ENCODE measurements around the gene SPRR1B. TPM values are rescaled to one million over a fixed set of nuclear protein-coding genes. Genes with fewer than 3 reads are reported as not detected.

Gene SPRR1B
- not detected in 2 replicates for total RNA-seq

GRCh38 chr1:153030895-153031294, at the start of gene SPRR1B:
Gene SPRR1B (plus strand): TSS chr1:153031203. CDS start chr1:153032346, 1,143 bp downstream.

GRCh38 chr1:152983743-152984142, 47.3 kb upstream of the SPRR1B start, which contains the start of gene SPRR1A:
Gene SPRR1A (plus strand): TSS chr1:152984081. CDS start chr1:152985231, 1,150 bp downstream.

GRCh38 chr1:153001382-153001781, 29.6 kb upstream of the SPRR1B start, which contains the start of gene SPRR3:
Gene SPRR3 (plus strand): TSS chr1:153001749. CDS start chr1:153003021, 1,272 bp downstream.

GRCh38 chr1:153040950-153041631, 10.1 kb downstream of the SPRR1B start, which contains the start of gene SPRR2D:
Gene SPRR2D (minus strand): TSS chr1:153041120. CDS start chr1:153040346, 774 bp downstream.

GRCh38 chr1:153057375-153057774, 26.4 kb downstream of the SPRR1B start, which contains the start of gene SPRR2A:
Gene SPRR2A (minus strand): TSS chr1:153057512. CDS start chr1:153056735, 777 bp downstream.

GRCh38 chr1:153071511-153071910, 40.5 kb downstream of the SPRR1B start, which contains the start of gene SPRR2B:
Gene SPRR2B (minus strand): TSS chr1:153071611. CDS start chr1:153070839, 772 bp downstream.

Small RNAs within 50 kb of the gene (small RNA-seq; reads per million reads assigned to genes)
- gene AL356867.1 (not detected), gene RF00322 (not detected), gene SPRR1A (not detected)

Other genes with a start within 250 kb of the SPRR1B start
- gene LCE1E, start 244.9 kb upstream of the SPRR1B start, total RNA-seq = not detected in 2 replicates
- not detected in 2 replicates for gene LCE1D, start 234.5 kb upstream of the SPRR1B start, total RNA-seq
- not detected in 2 replicates for gene LCE1C, start 224.6 kb upstream of the SPRR1B start, total RNA-seq
- gene LCE1B, start 219.2 kb upstream of the SPRR1B start, total RNA-seq = 0.22 TPM in 1 of 2 replicates, not detected in the other
- not detected in 2 replicates for gene LCE1A, start 203.7 kb upstream of the SPRR1B start, total RNA-seq
- gene LCE6A, start 188.3 kb upstream of the SPRR1B start, total RNA-seq = not detected in 2 replicates
- not detected in 2 replicates for gene LCE7A, start 171.2 kb upstream of the SPRR1B start, total RNA-seq
- not detected in 2 replicates for gene SMCP, start 152.9 kb upstream of the SPRR1B start, total RNA-seq
- not detected in 2 replicates for gene IVL, start 122.7 kb upstream of the SPRR1B start, total RNA-seq
- gene SPRR5, start 84.0 kb upstream of the SPRR1B start, total RNA-seq = not detected in 2 replicates
- gene SPRR4, start 60.6 kb upstream of the SPRR1B start, total RNA-seq = not detected in 2 replicates
- not detected in 2 replicates for gene SPRR1A, start 47.1 kb upstream of the SPRR1B start, total RNA-seq
- gene SPRR3, start 29.5 kb upstream of the SPRR1B start, total RNA-seq = not detected in 2 replicates
- not detected in 2 replicates for gene SPRR2D, start 9.9 kb downstream of the SPRR1B start, total RNA-seq
- gene SPRR2A, start 26.3 kb downstream of the SPRR1B start, total RNA-seq = not detected in 2 replicates
- not detected in 2 replicates for gene SPRR2B, start 40.4 kb downstream of the SPRR1B start, total RNA-seq
- gene SPRR2E, start 63.3 kb downstream of the SPRR1B start, total RNA-seq = not detected in 2 replicates
- gene SPRR2F, start 82.3 kb downstream of the SPRR1B start, total RNA-seq = not detected in 2 replicates
- not detected in 2 replicates for gene SPRR2G, start 119.7 kb downstream of the SPRR1B start, total RNA-seq
- gene LELP1, start 172.2 kb downstream of the SPRR1B start, total RNA-seq = not detected in 2 replicates
- not detected in 2 replicates for gene PRR9, start 186.4 kb downstream of the SPRR1B start, total RNA-seq
- gene LORICRIN, start 228.5 kb downstream of the SPRR1B start, total RNA-seq = not detected in 2 replicates

Data from thoracic aorta endothelial cell (primary cell).